GM12891 (cell line): ENCODE measurements around the gene PRMT3.
"Not testable (repeated sequence)": the region's sequence is repeated elsewhere in the genome, so short reads cannot be mapped to it uniquely, and the experiment has no call there.

Experiments
- POLR2A ChIP-seq: IDR thresholded peaks from 2 replicates; pipeline ENCODE4 v1.6.1; 2011; ENCODE audit warnings: low read depth, low read length, control low read depth
- POLR2AphosphoS5 ChIP-seq: IDR thresholded peaks from 2 replicates; pipeline ENCODE4 v1.6.1; 2011; ENCODE audit warnings: low read depth, low read length, control low read depth
- TAF1 ChIP-seq: IDR thresholded peaks from 2 replicates; pipeline ENCODE4 v1.6.1; 2011; ENCODE audit warnings: low read depth, low read length, control low read depth

GRCh38 chr11:20484416-20484815 is 96.9 kb downstream of the PRMT3 start:
- not testable (repeated sequence) for TF ChIP-seq POLR2A, POLR2AphosphoS5, TAF1
